GDM1 (cell line): ENCODE data around the gene SARDH.
"Not testable (repeated sequence)": the region's sequence is repeated elsewhere in the genome, so short reads cannot be mapped to it uniquely, and the experiment has no call there.

Source experiments
- DNase-seq: peaks from one replicate; lab custom pipeline; 2025; lab: John Stamatoyannopoulos, UW

SARDH gene

GRCh38 chr9:133632806-133633680, 105.1 kb downstream of the SARDH start:
- no peak for DNase-seq

GRCh38 chr9:133631111-133631510, 107.0 kb downstream of the SARDH start:
- no peak for DNase-seq

GRCh38 chr9:133629221-133630110, 108.7 kb downstream of the SARDH start:
- no peak for DNase-seq

- no peak for DNase-seq
These were observed 109.4 kb downstream of the SARDH start for GRCh38 chr9:133628766-133629165.

- DNase-seq = no peak
These were observed 110.8 kb downstream of the SARDH start for GRCh38 chr9:133627341-133627740.

- not testable (repeated sequence) for DNase-seq
These were observed 112.1 kb downstream of the SARDH start for GRCh38 chr9:133626008-133626407.

GRCh38 chr9:133622555-133622954, 115.6 kb downstream of the SARDH start:
- DNase-seq = no peak

GRCh38 chr9:133621725-133622267, 116.4 kb downstream of the SARDH start:
- DNase-seq = no peak

- DNase-seq = no peak
These were observed 118.4 kb downstream of the SARDH start for GRCh38 chr9:133619791-133620190.

GRCh38 chr9:133618726-133619125, 119.4 kb downstream of the SARDH start:
- DNase-seq = no peak

- no peak for DNase-seq
These were observed 121.3 kb downstream of the SARDH start for GRCh38 chr9:133616643-133617405.

- DNase-seq = no peak
These were observed 122.5 kb downstream of the SARDH start for GRCh38 chr9:133615606-133616188.

- no peak for DNase-seq
These were observed 123.0 kb downstream of the SARDH start for GRCh38 chr9:133615186-133615585.

GRCh38 chr9:133614678-133615077, 123.5 kb downstream of the SARDH start:
- DNase-seq = no peak

GRCh38 chr9:133614056-133614455, 124.1 kb downstream of the SARDH start:
- DNase-seq = no peak
